ENCODE results near the gene TP53RK. TPM values are rescaled to one million over a fixed set of nuclear protein-coding genes. Genes with fewer than 3 reads are reported as not detected.
"Not testable (repeated sequence)": the region's sequence is repeated elsewhere in the genome, so short reads cannot be mapped to it uniquely, and the experiment has no call there.

TP53RK gene
- total and polyA plus RNA-seq, 7 experiments from 2014 or later: 4.4 to 27.7 (median 16.2) TPM

DNA sequence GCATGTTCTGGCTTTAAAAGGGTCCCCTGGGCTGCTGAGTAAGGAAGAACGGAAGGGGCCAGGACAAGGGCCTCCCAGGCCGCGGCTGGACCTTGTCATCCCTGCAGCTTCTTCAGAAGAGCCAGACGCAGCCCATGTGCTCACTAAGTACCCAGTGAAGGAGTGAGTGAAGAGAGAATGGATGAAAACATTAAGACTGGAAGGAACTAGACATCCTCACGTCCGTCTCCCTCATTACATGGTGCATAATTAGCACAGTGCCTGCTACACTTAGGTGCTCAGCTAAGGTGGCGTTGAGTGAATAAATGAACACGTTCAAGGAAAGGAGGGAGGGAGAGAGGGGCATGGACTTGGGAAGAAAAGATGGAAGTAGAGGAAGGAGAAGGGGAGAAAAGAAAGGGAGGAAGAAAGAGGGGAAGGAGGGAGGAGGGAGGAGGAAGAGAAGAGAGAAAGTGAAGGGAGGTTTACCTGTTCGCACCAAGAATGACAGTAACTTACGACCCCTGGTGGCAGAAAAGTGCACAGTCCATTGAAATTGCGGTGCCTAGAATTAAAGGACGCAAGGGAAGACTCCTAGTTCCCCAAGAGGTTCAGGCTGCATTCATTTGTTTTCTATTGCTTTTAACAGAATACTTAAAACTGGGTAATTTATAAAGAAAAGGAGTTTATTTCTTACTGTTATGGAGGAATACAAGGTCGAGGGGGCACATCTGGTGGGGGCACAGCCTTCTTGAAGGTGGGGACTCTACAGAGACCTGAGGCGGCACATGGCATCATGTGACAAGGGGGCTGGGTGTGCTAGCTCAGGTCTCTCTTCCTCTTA lies 8.0 kb downstream of the TP53RK start:
- no peaks in the 10 kb centered on the region for H3K27me3 Mint-ChIP-seq
- no peak overlapping the region for H3K4me3 Mint-ChIP-seq
- Histone ChIP-seq H3K36me3 (ENCODE audit: control insufficient read depth in 2 of 3, insufficient read depth in 3 of 3, low read length in 3 of 3) (peaks cover 0 to 15% (median 0%) of the 10 kb centered on the region in 3 experiments), H3K4me1 (ENCODE audit: control insufficient read depth in 2 of 2, insufficient read depth in 2 of 2, low read length in 2 of 2) (peaks cover 6 to 7% of the 10 kb centered on the region in 2 donors), H3K27ac (ENCODE audit: low read depth, low read length) (no peak overlapping the region), H3K27me3 (ENCODE audit: control insufficient read depth in 2 of 2, insufficient read depth in 2 of 2, low read length in 2 of 2) (no peaks in the 10 kb centered on the region), H3K9me3 (ENCODE audit: control insufficient read depth in 2 of 3, low read length in 3 of 3) (no peaks in the 10 kb centered on the region), H3K4me3 (ENCODE audit: low read length) (no peak overlapping the region)
- H3K36me3 Mint-ChIP-seq: peaks cover 4 to 14% (median 14%) of the 10 kb centered on the region in 5 donors
- intact Hi-C loops (cut with micrococcal nuclease): loop anchor here (1.0 to 10.0 kb wide), 8 partner anchors 119 to 1796 kb away; partner anchors contain the start of genes ZMYND8 (in 2 of the 2), NCOA5 (in 1 of the 2) and YWHAB (in 1 of the 2)
- H3K9me3 Mint-ChIP-seq: no peaks in the 10 kb centered on the region
- DNase-seq (peak; percentile 31 to 67 (median 52)), ATAC-seq (peak; percentile 80)
- POLR2A ChIA-PET: interaction anchor here (1.1 kb wide), 1 partner anchor 8 kb away, joined by 4 read pairs; the partner anchor contains the start of gene TP53RK
- H3K4me1 Mint-ChIP-seq: peaks cover 25 to 51% (median 45%) of the 10 kb centered on the region in 7 donors
- peak overlapping the region in 7 of 9 donors; percentile 8 to 75 (median 61) for H3K27ac Mint-ChIP-seq
- CTCF ChIA-PET: interaction anchor here (1.0 kb wide), 1 partner anchor 374 kb away, joined by 3 read pairs; no protein-coding TSS in a partner anchor

DNA sequence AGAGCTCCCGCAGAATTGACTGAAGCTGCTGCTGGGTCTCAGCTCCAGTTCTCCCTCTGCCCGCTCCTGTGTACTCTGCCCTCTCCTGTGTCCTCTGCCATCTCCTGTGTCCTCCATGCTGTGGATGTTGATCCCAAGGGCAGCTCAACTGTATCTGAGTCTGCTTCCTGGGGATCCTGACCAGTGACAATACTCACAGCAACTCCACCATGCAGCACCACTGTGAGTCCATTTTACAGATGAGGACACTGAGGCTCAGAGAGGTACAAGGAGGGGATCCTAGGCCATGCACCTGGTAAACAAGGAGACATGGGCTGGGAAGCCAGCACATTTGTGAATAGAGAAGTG lies 8.6 kb downstream of the TP53RK start:
- Histone ChIP-seq H3K9me3 (ENCODE audit: control insufficient read depth in 2 of 3, low read length in 3 of 3) (no peaks in the 10 kb centered on the region), H3K4me3 (ENCODE audit: low read length) (no peak overlapping the region), H3K27ac (ENCODE audit: low read depth, low read length) (no peak overlapping the region), H3K4me1 (ENCODE audit: control insufficient read depth in 2 of 2, insufficient read depth in 2 of 2, low read length in 2 of 2) (peaks cover under 1 to 2% of the 10 kb centered on the region in 2 donors), H3K27me3 (ENCODE audit: control insufficient read depth in 2 of 2, insufficient read depth in 2 of 2, low read length in 2 of 2) (no peaks in the 10 kb centered on the region), H3K36me3 (ENCODE audit: control insufficient read depth in 2 of 3, insufficient read depth in 3 of 3, low read length in 3 of 3) (peaks cover 0 to 15% (median 0%) of the 10 kb centered on the region in 3 experiments)
- peaks cover 20 to 45% (median 39%) of the 10 kb centered on the region in 7 donors for H3K4me1 Mint-ChIP-seq
- H3K9me3 Mint-ChIP-seq: no peaks in the 10 kb centered on the region
- no peaks in the 10 kb centered on the region for H3K27me3 Mint-ChIP-seq
- CTCF ChIA-PET: interaction anchor here (1.0 kb wide), 1 partner anchor 374 kb away, joined by 3 read pairs; no protein-coding TSS in a partner anchor
- POLR2A ChIA-PET: interaction anchor here (1.1 kb wide), 1 partner anchor 9 kb away, joined by 4 read pairs; the partner anchor contains the start of gene TP53RK
- H3K36me3 Mint-ChIP-seq: peaks cover 4 to 8% (median 8%) of the 10 kb centered on the region in 5 donors
- ATAC-seq (no peak), DNase-seq (no peak)
- no peak overlapping the region for H3K4me3 Mint-ChIP-seq
- intact Hi-C loops (cut with micrococcal nuclease): loop anchor here (1.0 to 10.0 kb wide), 8 partner anchors 118 to 1796 kb away; partner anchors contain the start of genes ZMYND8 (in 2 of the 2), NCOA5 (in 1 of the 2) and YWHAB (in 1 of the 2)
- peak overlapping the region in 1 of 9 donors; percentile 64 for H3K27ac Mint-ChIP-seq

DNA sequence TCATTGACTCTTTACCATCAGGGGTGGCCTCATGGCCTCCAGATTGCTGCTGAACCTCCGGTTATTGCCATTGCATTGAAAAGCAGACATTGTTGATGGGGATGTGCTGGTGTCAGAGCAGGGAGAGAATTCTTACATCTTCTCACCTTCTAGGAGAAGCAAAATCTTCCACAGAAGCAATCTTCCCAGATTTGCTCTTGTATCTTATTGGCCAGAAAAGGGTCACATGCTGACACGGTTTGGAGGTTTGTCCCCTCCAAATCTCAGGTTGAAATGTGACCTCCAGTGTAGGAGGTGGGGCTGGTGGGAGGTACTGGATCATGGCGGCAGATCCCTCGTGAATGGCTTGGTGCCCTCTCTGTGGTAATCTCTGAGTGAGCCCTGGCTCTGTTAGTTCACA lies 10.7 kb downstream of the TP53RK start:
- H3K36me3 ChIP-seq (ENCODE audit: control insufficient read depth in 2 of 3, insufficient read depth in 3 of 3, low read length in 3 of 3): peaks cover 0 to 2% (median 0%) of the 10 kb centered on the region in 3 experiments
- ChIA-PET CTCF (no interaction called here), POLR2A (no interaction called here)
- H3K27me3 Mint-ChIP-seq: no peaks in the 10 kb centered on the region
- no peak overlapping the region for H3K4me3 Mint-ChIP-seq
- H3K27ac Mint-ChIP-seq: no peak overlapping the region
- peaks cover 0 to 8% (median 5%) of the 10 kb centered on the region in 5 donors for H3K36me3 Mint-ChIP-seq
- H3K27me3 ChIP-seq (ENCODE audit: control insufficient read depth in 2 of 2, insufficient read depth in 2 of 2, low read length in 2 of 2): no peaks in the 10 kb centered on the region
- H3K9me3 Mint-ChIP-seq: peaks cover 0 to 4% (median 0%) of the 10 kb centered on the region in 11 donors
- no peaks in the 10 kb centered on the region for H3K4me1 ChIP-seq (ENCODE audit: control insufficient read depth in 2 of 2, insufficient read depth in 2 of 2, low read length in 2 of 2)
- ATAC-seq: no peak
- no peak overlapping the region for H3K27ac ChIP-seq (ENCODE audit: low read depth, low read length)
- peaks cover 10 to 29% (median 24%) of the 10 kb centered on the region in 7 donors for H3K4me1 Mint-ChIP-seq
- intact Hi-C loops (cut with micrococcal nuclease): no loop called here
- no peaks in the 10 kb centered on the region for H3K9me3 ChIP-seq (ENCODE audit: control insufficient read depth in 2 of 3, low read length in 3 of 3)
- H3K4me3 ChIP-seq (ENCODE audit: low read length): no peak overlapping the region
- no peak for DNase-seq

DNA sequence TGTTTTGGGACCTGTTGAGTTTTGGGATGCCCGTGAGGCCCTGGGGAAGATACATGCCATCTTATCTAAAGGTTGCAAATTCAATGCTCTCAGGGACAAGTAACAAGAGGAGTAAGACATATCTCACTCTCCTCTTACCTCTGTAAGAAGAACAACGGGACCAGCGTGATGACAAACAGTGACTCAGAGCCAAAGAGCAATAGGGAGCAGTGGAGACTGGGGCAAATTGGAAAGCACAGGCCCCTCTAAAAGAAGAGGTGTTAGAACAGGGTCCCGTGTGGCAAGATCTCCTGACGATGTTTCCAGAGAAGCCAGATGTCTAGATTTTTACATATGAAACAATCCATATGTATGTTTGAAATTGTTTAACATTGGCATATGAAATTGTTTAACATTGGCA lies 11.6 kb downstream of the TP53RK start:
- no peaks in the 10 kb centered on the region for H3K4me1 ChIP-seq (ENCODE audit: control insufficient read depth in 2 of 2, insufficient read depth in 2 of 2, low read length in 2 of 2)
- H3K4me3 ChIP-seq (ENCODE audit: low read length): no peak overlapping the region
- peaks cover 0 to 16% (median 8%) of the 10 kb centered on the region in 5 donors for H3K36me3 Mint-ChIP-seq
- H3K27ac Mint-ChIP-seq: no peak overlapping the region
- H3K4me3 Mint-ChIP-seq: no peak overlapping the region
- H3K27ac ChIP-seq (ENCODE audit: low read depth, low read length): no peak overlapping the region
- ChIA-PET CTCF (no interaction called here), POLR2A (no interaction called here)
- intact Hi-C loops (cut with micrococcal nuclease): no loop called here
- H3K36me3 ChIP-seq (ENCODE audit: control insufficient read depth in 2 of 3, insufficient read depth in 3 of 3, low read length in 3 of 3): no peaks in the 10 kb centered on the region
- DNase-seq (no peak), ATAC-seq (no peak)
- H3K27me3 ChIP-seq (ENCODE audit: control insufficient read depth in 2 of 2, insufficient read depth in 2 of 2, low read length in 2 of 2): no peaks in the 10 kb centered on the region
- H3K4me1 Mint-ChIP-seq: peaks cover 8 to 22% (median 15%) of the 10 kb centered on the region in 7 donors
- no peaks in the 10 kb centered on the region for H3K9me3 ChIP-seq (ENCODE audit: control insufficient read depth in 2 of 3, low read length in 3 of 3)
- H3K27me3 Mint-ChIP-seq: no peaks in the 10 kb centered on the region
- peaks cover 0 to 6% (median 0%) of the 10 kb centered on the region in 11 donors for H3K9me3 Mint-ChIP-seq

DNA sequence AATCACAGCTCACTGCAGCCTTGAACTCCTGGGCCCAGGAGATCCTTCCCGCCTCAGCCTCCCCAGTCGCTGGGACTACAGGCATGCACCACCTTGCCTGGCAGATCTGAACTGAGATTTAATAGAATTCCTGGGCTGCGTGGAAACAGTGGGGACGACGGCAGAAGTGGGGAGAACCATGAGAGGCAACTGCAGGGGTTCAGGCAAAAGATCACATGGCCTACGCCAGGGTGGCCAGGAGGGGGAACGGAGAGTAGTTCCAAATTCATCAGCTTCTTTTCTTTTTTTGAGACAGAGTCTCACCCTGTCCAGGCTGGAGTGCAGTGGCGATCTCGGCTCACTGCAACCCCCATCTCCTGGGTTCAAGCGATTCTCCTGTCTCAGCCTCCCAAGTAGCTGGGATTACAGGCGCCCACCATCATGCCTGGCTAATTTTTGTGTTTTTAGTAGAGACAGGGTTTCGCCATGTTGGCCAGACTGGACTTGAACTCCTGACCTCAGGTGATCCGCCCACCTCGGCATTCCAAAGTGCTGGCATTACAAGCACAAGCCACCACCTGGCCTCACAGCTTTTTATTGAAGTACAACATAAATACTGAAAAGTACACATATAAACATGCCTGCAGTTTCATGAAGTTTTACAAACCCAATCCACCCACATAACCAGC lies 12.5 kb downstream of the TP53RK start:
- not testable (repeated sequence) for H3K27ac Mint-ChIP-seq, H3K4me3 Mint-ChIP-seq, H3K27me3 Mint-ChIP-seq

DNA sequence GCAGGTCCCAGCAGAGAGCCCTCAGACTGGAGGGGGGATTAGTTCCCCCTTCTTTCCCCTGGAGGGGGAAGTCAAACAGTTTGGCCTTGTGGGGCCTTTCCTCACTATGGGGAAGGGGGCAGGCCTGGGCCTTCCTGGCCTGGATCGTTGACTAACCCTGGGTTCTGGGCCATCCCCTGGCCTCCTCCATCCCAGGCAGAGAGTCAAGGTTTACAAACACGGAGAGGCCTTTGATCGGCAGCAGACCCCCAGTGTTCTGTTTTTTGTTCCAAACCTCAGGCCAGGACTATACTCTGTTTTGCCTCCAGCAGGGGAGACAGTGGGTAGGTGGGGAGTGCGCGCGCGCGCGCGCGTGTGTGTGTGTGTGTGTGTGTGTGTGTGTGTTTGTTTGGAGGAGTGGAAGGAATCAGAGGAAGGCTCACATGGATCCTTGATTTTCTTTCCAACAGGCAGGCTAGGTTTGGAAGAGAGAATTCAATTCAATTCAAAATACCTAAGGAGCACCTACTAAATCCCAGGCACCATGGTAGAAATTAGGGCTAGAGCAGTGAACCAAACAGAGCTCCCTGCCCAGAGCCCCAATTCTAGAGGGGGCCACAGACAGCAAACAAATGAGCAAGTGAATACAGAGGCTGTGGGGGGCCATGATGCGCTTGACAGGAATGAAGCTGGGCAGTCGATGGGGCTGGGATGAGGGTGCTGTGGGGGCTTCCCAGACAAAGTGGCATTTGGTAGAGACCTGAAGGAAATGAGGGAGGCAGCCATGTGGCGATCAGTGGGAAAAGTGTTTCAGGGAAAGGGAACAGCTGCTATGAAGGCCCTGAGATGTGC lies 14.8 kb downstream of the TP53RK start:
- Mint-ChIP-seq H3K36me3 (peaks cover 0 to 26% (median 16%) of the 10 kb centered on the region in 5 donors), H3K27ac (no peak overlapping the region), H3K27me3 (no peaks in the 10 kb centered on the region), H3K9me3 (peaks cover 4 to 26% (median 12%) of the 10 kb centered on the region in 11 donors), H3K4me1 (peaks cover 0 to 5% (median 0%) of the 10 kb centered on the region in 7 donors), H3K4me3 (peak overlapping the region in 1 of 10 donors; percentile 61)
- POLR2A ChIA-PET: no interaction called here
- H3K4me1 ChIP-seq (ENCODE audit: control insufficient read depth in 2 of 2, insufficient read depth in 2 of 2, low read length in 2 of 2): no peaks in the 10 kb centered on the region
- intact Hi-C loops (cut with micrococcal nuclease): no loop called here
- H3K9me3 ChIP-seq (ENCODE audit: control insufficient read depth in 2 of 3, low read length in 3 of 3): peaks cover 0 to 12% (median 0%) of the 10 kb centered on the region in 3 experiments
- CTCF ChIA-PET: no interaction called here
- DNase-seq: no peak
- ATAC-seq: no peak
- no peak overlapping the region for H3K4me3 ChIP-seq (ENCODE audit: low read length)
- no peaks in the 10 kb centered on the region for H3K36me3 ChIP-seq (ENCODE audit: control insufficient read depth in 2 of 3, insufficient read depth in 3 of 3, low read length in 3 of 3)
- no peaks in the 10 kb centered on the region for H3K27me3 ChIP-seq (ENCODE audit: control insufficient read depth in 2 of 2, insufficient read depth in 2 of 2, low read length in 2 of 2)
- H3K27ac ChIP-seq (ENCODE audit: low read depth, low read length): no peak overlapping the region

More for the DNA sequence above, 12.5 kb downstream of the TP53RK start:
- H3K9me3 ChIP-seq (ENCODE audit: control insufficient read depth in 2 of 3, low read length in 3 of 3); POLR2A ChIA-PET; H3K27ac ChIP-seq (ENCODE audit: low read depth, low read length); DNase-seq; H3K4me3 ChIP-seq (ENCODE audit: low read length); CTCF ChIA-PET; H3K4me1 ChIP-seq (ENCODE audit: control insufficient read depth in 2 of 2, insufficient read depth in 2 of 2, low read length in 2 of 2); H3K27me3 ChIP-seq (ENCODE audit: control insufficient read depth in 2 of 2, insufficient read depth in 2 of 2, low read length in 2 of 2); ATAC-seq; H3K36me3 ChIP-seq (ENCODE audit: control insufficient read depth in 2 of 3, insufficient read depth in 3 of 3, low read length in 3 of 3); intact Hi-C loops (cut with micrococcal nuclease); H3K9me3 Mint-ChIP-seq: not testable (repeated sequence)
- H3K4me1 Mint-ChIP-seq: peaks cover 6 to 21% (median 8%) of the 10 kb centered on the region in 7 donors
- peaks cover 0 to 16% (median 8%) of the 10 kb centered on the region in 5 donors for H3K36me3 Mint-ChIP-seq
